Panc1 (cell line): Measurements from ENCODE around the gene LYRM9. TPM values are rescaled to one million over a fixed set of nuclear protein-coding genes. Genes with fewer than 3 reads are reported as not detected.
"Not testable (repeated sequence)": the region's sequence is repeated elsewhere in the genome, so short reads cannot be mapped to it uniquely, and the experiment has no call there.

Experiments used
- ATAC-seq: fragments of 200-7000 bp; cut with Tn5 transposase; 2 replicates; pipeline ENCODE4 v1.9.1; 2020; ENCODE audit warnings: mild to moderate bottlenecking, moderate library complexity
- BruUV-seq: library from RNA; stranded (reverse); fragments of 400-500 nt; replicated peaks from 2 replicates; lab custom pipeline; 2021; lab: Mats Ljungman, UMichigan
- CTCF ChIA-PET: fragments of 300-600 bp; sonication (Branson Sonifier 250); formaldehyde crosslinking; loops from one replicate; lab custom pipeline; 2022; ENCODE audit warnings: antibody characterized with exemption; lab: Charles Lee
- POLR2A ChIA-PET: fragments of 300-600 bp; sonication (Branson Sonifier 250); formaldehyde crosslinking; loops from one replicate; lab custom pipeline; 2022; ENCODE audit warnings: antibody characterized with exemption; lab: Charles Lee
- DNase-seq: peaks from one replicate; pipeline ENCODE4 v3.0.0-alpha.2; 2010; ENCODE audit warnings: low read depth, low spot score
- H3K27ac ChIP-seq: 2 replicates; pipeline ENCODE4 v1.5.1; 2011; ENCODE audit warnings: mild to moderate bottlenecking, low read length, inconsistent platforms
- H3K27me3 ChIP-seq: fragments of 200-500 bp; sonication (Bioruptor generic); 2 replicates; pipeline ENCODE4 v1.6.0; 2014; ENCODE audit warnings: low read length, inconsistent platforms; ENCODE audit not compliant: control insufficient read depth, insufficient read depth
- H3K36me3 ChIP-seq: fragments of 200-500 bp; sonication (Bioruptor generic); 2 replicates; pipeline ENCODE4 v1.5.1; 2014; ENCODE audit warnings: inconsistent platforms, mild to moderate bottlenecking, low read length, moderate library complexity; ENCODE audit not compliant: control insufficient read depth, insufficient read depth
- H3K4me1 ChIP-seq: 2 replicates; pipeline ENCODE4 v1.5.1; 2011; ENCODE audit warnings: inconsistent platforms, mild to moderate bottlenecking, low read length, moderate library complexity; ENCODE audit not compliant: control insufficient read depth, insufficient read depth
- H3K4me3 ChIP-seq, 2 experiments: 2 replicates each; pipeline ENCODE4 v1.5.1; 2011 to 2012; ENCODE audit warnings: low read depth in 2 of 2, low read length in 2 of 2, mild to moderate bottlenecking in 2 of 2, inconsistent platforms in 1 of 2, moderate library complexity in 1 of 2
- H3K9me3 ChIP-seq: fragments of 200-500 bp; sonication (Bioruptor generic); 2 replicates; pipeline ENCODE4 v1.5.1; 2014; ENCODE audit warnings: low read depth, mild to moderate bottlenecking, inconsistent platforms, low read length, moderate library complexity; ENCODE audit not compliant: control insufficient read depth, insufficient read depth
- CTCF ChIP-seq: fragments of 450-650 bp; IDR thresholded peaks from 2 replicates; pipeline ENCODE4 v1.5.1; 2017; ENCODE audit warnings: mild to moderate bottlenecking
- POLR2AphosphoS5 ChIP-seq: IDR thresholded peaks from 2 replicates; pipeline ENCODE4 v1.6.1; 2012; ENCODE audit warnings: mild to moderate bottlenecking, low read depth, low read length, moderate library complexity
- SIN3A ChIP-seq: IDR thresholded peaks from 2 replicates; pipeline ENCODE4 v1.6.1; 2012; ENCODE audit warnings: low read depth, mild to moderate bottlenecking, low read length, moderate library complexity, borderline replicate concordance; ENCODE audit not compliant: insufficient read depth
- TCF7L2 ChIP-seq: IDR thresholded peaks from 2 replicates; pipeline ENCODE4 v1.6.1; 2011; ENCODE audit warnings: mild to moderate bottlenecking, low read depth, low read length, inconsistent platforms
- in situ Hi-C: cut with HindIII; loops from 2 replicates; pipeline ENCODE4 v1.10.0; 2016; ENCODE audit warnings: low sequenced_read_pairs, low pct_unique_long_range_greater_than_20kb
- intact Hi-C: fragments of 100-400 bp; cut with micrococcal nuclease; formaldehyde crosslinking; loops from one replicate; pipeline ENCODE4 v1.10.0; 2022; ENCODE audit not compliant: unreplicated experiment
- total RNA-seq: library from RNA; stranded (reverse); gene quantifications from one replicate; pipeline ENCODE4 v1.2.1, GENCODE V29; 2021; ENCODE audit not compliant: unreplicated experiment
- TF ChIP-seq, protein P1 (sequence below), 2 experiments: IDR thresholded peaks; 2 replicates each; pipeline ENCODE4 v1.6.1; 2011 to 2012; ENCODE audit warnings: low read depth in 2 of 2, control low read depth in 1 of 2, low read length in 1 of 2, mild to moderate bottlenecking in 1 of 2, moderate library complexity in 1 of 2; ENCODE audit not compliant: insufficient read depth in 1 of 2

Gene LYRM9
- total RNA-seq, 1 experiment from 2014 or later = 1.6 TPM

GRCh38 chr17:27888067-27888466, 5.1 kb downstream of the LYRM9 start:
- H3K4me1 ChIP-seq = peaks cover 5% of the 10 kb centered on the region; the same call in 1 of the 2 replicates
- no peaks in the 10 kb centered on the region for H3K27me3 ChIP-seq
- TF ChIP-seq SIN3A = no peak
- no peak for TF ChIP-seq TCF7L2
- TF ChIP-seq, protein P1, sequence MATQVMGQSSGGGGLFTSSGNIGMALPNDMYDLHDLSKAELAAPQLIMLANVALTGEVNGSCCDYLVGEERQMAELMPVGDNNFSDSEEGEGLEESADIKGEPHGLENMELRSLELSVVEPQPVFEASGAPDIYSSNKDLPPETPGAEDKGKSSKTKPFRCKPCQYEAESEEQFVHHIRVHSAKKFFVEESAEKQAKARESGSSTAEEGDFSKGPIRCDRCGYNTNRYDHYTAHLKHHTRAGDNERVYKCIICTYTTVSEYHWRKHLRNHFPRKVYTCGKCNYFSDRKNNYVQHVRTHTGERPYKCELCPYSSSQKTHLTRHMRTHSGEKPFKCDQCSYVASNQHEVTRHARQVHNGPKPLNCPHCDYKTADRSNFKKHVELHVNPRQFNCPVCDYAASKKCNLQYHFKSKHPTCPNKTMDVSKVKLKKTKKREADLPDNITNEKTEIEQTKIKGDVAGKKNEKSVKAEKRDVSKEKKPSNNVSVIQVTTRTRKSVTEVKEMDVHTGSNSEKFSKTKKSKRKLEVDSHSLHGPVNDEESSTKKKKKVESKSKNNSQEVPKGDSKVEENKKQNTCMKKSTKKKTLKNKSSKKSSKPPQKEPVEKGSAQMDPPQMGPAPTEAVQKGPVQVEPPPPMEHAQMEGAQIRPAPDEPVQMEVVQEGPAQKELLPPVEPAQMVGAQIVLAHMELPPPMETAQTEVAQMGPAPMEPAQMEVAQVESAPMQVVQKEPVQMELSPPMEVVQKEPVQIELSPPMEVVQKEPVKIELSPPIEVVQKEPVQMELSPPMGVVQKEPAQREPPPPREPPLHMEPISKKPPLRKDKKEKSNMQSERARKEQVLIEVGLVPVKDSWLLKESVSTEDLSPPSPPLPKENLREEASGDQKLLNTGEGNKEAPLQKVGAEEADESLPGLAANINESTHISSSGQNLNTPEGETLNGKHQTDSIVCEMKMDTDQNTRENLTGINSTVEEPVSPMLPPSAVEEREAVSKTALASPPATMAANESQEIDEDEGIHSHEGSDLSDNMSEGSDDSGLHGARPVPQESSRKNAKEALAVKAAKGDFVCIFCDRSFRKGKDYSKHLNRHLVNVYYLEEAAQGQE (IDR thresholded peaks at IDR 0.05; ENCODE audit: insufficient read depth in 1 of 2, low read depth in 2 of 2, low read length in 1 of 2) = no peak
- TF ChIP-seq POLR2AphosphoS5 = no peak
- TF ChIP-seq CTCF = no peak
- H3K27ac ChIP-seq = no peak overlapping the region
- H3K36me3 ChIP-seq = no peaks in the 10 kb centered on the region
- POLR2A ChIA-PET = interaction anchor here (0.6 kb wide), 1 partner anchor 167 kb away, joined by 3 read pairs; no protein-coding TSS in a partner anchor
- no peak for ATAC-seq
- intact Hi-C loops (loop anchor here (10.0 kb wide), 1 partner anchor 233 kb away; no protein-coding TSS in a partner anchor), in situ Hi-C loops (no loop called here)
- DNase-seq = no peak
- CTCF ChIA-PET = no interaction called here
- BruUV-seq = no TSS peak
- H3K9me3 ChIP-seq = no peaks in the 10 kb centered on the region
- H3K4me3 ChIP-seq = no peak overlapping the region

- H3K9me3 ChIP-seq, H3K36me3 ChIP-seq, H3K27me3 ChIP-seq, H3K27ac ChIP-seq, POLR2A ChIA-PET, H3K4me1 ChIP-seq, in situ Hi-C loops, DNase-seq, BruUV-seq, ATAC-seq, H3K4me3 ChIP-seq: not testable (repeated sequence)
- CTCF ChIA-PET = interaction anchor here (0.5 kb wide), 1 partner anchor 81 kb away, joined by 7 read pairs; no protein-coding TSS in a partner anchor
- intact Hi-C loops = loop anchor here (10.0 kb wide), 1 partner anchor 232 kb away; no protein-coding TSS in a partner anchor
Observed at GRCh38 chr17:27886348-27886906, 6.7 kb downstream of the LYRM9 start.

DNA sequence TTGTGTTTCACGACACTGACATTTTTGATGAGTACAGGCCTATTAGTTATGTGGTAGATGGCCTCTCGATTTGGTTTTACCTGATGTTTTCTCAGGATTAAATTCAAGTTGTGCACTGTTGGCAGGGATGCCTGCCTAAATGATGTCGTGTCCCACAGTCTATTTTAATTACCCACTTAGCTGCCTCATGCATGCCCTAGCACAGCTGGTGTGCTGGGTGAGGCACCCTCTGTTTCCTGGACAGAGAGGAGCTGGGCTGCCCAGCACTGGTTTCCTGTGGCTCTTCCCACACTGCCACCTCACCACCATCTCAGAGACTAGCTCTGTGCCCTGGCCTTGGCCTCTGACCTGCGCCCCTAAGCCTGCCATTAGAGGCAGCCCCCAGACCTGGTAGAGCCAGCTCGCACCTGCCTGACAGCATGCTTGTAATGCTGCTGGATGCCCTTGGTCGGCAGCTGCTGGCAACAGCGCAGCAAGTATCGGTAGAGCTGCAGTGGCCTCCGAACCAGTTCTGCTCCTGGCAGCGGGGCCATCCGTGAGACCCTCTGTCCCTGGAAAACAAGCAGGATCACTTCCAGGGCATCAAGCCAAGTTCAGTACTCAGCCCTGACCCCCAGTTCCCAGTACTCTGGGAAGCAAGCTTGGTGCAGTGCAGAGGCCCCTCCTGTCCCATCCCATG, 10.9 kb downstream of the LYRM9 start:
- Histone ChIP-seq H3K4me1 (no peaks in the 10 kb centered on the region), H3K9me3 (no peaks in the 10 kb centered on the region), H3K36me3 (no peaks in the 10 kb centered on the region), H3K4me3 (no peak overlapping the region), H3K27ac (no peak overlapping the region), H3K27me3 (no peaks in the 10 kb centered on the region)
- no peak for TF ChIP-seq CTCF
- TF ChIP-seq TCF7L2 = no peak
- TF ChIP-seq POLR2AphosphoS5 = no peak
- TF ChIP-seq SIN3A = no peak
- TF ChIP-seq, protein P1 (IDR thresholded peaks at IDR 0.05; ENCODE audit: insufficient read depth in 1 of 2, low read depth in 2 of 2, low read length in 1 of 2) = no peak
- in situ Hi-C loops = no loop called here
- ATAC-seq = no peak
- intact Hi-C loops = loop anchor here (10.0 kb wide), 1 partner anchor 228 kb away; no protein-coding TSS in a partner anchor
- CTCF ChIA-PET = interaction anchor here (0.7 to 4.7 kb wide), 3 partner anchors 76 to 121 kb away, joined by 3 to 113 read pairs (median 5); no protein-coding TSS in a partner anchor
- POLR2A ChIA-PET = no interaction called here
- DNase-seq = no peak
- BruUV-seq = no TSS peak
